Measurements from ENCODE around the gene HEXD.
A peak's percentile ranks its signal among the peaks of the same experiment; 100 is the strongest.
"Not testable (repeated sequence)": the region's sequence is repeated elsewhere in the genome, so short reads cannot be mapped to it uniquely, and the experiment has no call there.

HEXD gene

GRCh38 chr17:82458179-82458884 lies 40.2 kb downstream of the HEXD start, which contains the start of gene NARF:
Gene NARF, plus strand, starts transcription at chr17:82458741. Its CDS starts 63 bp downstream, at chr17:82458804.
- peak; percentile 99 for DNase-seq (ENCODE audit: low spot score)

- DNase-seq (ENCODE audit: low spot score) = peak; percentile 17
Observed at GRCh38 chr17:82458885-82459424, 40.8 kb downstream of the HEXD start.

DNA sequence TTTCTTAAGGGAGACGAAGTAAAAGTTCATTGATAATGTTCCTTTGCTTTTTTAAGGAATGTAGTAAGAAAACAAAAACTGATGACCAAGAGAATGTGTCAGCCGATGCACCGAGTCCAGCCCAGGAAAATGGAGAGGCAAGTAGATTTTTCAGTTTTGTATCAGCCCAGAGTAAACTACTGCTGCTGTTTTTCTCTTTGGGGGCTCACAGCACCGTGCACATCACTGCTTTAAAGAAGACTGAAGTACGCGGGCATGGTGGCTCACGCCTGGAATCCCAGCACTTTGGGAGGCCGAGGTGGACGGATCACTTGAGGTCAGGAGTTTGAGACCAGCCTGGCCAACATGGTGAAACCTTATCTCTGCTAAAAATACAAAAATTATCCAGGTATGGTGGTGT lies 41.8 kb downstream of the HEXD start:
- DNase-seq (ENCODE audit: low spot score) = not testable (repeated sequence)

DNA sequence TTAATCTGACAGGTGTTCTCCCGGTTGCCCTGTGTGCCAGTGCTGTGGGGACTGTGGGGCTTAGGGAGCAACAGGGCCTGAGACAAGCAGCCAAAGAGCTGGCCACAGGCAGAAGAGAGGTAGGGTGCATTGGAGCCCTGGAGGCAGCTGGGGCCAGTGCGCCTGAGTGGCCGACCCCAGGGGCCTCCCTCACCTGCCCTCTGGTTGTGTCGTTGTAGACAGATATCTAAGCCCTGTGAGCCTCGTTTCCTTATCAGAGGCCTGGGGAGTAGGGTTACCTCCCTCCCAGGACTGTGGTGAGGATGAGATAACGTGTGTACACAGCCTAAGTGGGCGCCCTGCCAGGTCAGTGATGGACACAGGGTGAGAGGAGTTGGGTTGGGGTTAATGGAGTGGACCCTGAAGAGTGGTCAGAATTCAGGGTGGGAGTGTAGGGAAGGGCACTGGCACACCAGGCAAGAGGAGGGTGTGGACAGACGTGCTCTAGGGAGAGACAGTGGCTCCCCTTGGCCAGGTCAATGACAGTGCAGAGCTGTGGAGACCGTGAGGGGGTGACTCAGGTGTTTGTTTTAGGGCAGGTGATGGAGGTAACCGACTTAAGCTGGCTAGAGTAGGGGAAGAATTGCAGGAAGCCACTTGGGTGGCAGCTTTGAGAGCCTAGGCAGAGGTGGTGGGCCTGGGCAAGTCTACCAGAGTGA lies 43.8 kb downstream of the HEXD start:
- no peak for DNase-seq (ENCODE audit: low spot score)

GRCh38 chr17:82463391-82463790 lies 45.2 kb downstream of the HEXD start:
- DNase-seq (ENCODE audit: low spot score) = no peak

GRCh38 chr17:82463925-82464566 lies 45.9 kb downstream of the HEXD start:
- DNase-seq (ENCODE audit: low spot score) = no peak

- no peak for DNase-seq (ENCODE audit: low spot score)
Observed at GRCh38 chr17:82464567-82464929, 46.4 kb downstream of the HEXD start.

GRCh38 chr17:82465023-82465603 lies 47.0 kb downstream of the HEXD start:
- no peak for DNase-seq (ENCODE audit: low spot score)

DNA sequence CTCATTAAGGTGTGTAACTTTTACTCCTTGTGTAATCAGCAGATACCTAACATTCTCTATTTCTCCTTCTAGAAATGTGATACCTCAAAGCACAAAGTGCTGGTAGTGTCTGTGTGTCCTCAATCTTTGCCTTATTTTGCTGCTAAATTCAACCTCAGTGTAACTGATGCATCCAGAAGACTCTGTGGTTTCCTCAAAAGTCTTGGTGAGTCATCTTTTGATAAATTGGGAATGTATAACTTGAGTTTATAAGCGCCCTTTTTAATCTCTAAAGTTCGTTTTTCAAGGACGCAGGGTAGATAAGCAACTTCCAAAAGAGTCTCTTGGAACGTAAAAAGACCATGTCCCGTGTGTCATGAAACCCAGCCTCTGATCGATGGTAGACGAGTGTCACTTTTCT lies 50.5 kb downstream of the HEXD start:
- no peak for DNase-seq (ENCODE audit: low spot score)

- no peak for DNase-seq (ENCODE audit: low spot score)
Observed at GRCh38 chr17:82470065-82470464, 51.9 kb downstream of the HEXD start.

- DNase-seq (ENCODE audit: low spot score) = no peak
Observed at GRCh38 chr17:82474223-82475010, 56.3 kb downstream of the HEXD start.

GRCh38 chr17:82475458-82475857 lies 57.3 kb downstream of the HEXD start:
- DNase-seq (ENCODE audit: low spot score) = no peak

- DNase-seq (ENCODE audit: low spot score) = no peak
Observed at GRCh38 chr17:82477934-82478333, 59.8 kb downstream of the HEXD start.

- DNase-seq (ENCODE audit: low spot score) = no peak
Observed at GRCh38 chr17:82479602-82480001, 61.5 kb downstream of the HEXD start.

- DNase-seq (ENCODE audit: low spot score) = no peak
Observed at GRCh38 chr17:82480318-82480717, 62.2 kb downstream of the HEXD start.

GRCh38 chr17:82483204-82483660 lies 65.1 kb downstream of the HEXD start:
- DNase-seq (ENCODE audit: low spot score) = no peak

DNA sequence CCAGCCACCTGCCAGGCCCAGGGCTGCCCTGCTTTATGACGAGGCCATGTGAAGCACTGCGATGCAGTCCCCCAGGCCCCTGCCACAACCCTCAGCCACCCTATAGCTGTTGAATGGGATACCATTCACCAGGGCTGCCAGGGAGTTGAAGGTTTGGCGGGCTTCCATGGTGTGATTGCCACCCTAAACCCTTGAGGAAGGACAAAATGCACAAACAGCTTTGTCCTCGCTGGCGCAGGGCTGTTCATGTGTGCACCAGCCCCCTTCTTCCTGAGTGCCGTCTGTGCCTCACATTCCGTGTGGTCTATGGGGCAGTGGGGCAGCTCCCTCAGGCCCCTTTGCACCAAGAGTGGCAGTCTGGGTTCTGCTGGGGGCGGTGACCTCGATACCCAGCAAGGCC lies 65.7 kb downstream of the HEXD start:
- no peak for DNase-seq (ENCODE audit: low spot score)

GRCh38 chr17:82486231-82487094 lies 68.3 kb downstream of the HEXD start:
- DNase-seq (ENCODE audit: low spot score) = no peak

DNA sequence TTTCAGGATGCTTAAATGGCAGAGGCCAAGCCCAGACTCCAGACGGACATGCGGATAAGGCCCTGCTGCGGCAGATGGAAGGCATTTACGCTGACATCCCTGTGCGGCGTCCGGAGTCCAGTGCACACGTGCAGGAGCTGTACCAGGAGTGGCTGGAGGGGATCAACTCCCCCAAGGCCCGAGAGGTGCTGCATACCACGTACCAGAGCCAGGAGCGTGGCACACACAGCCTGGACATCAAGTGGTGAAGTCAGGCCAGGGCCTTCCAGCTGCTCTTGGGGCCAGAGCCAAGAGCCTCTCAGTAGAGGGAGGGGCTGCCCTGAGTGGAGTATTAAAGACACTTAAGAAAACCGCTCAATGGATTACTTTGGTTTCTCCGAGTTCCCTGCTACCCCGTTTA lies 69.8 kb downstream of the HEXD start:
- no peak for DNase-seq (ENCODE audit: low spot score)

GRCh38 chr17:82489117-82489516 lies 71.0 kb downstream of the HEXD start:
- DNase-seq (ENCODE audit: low spot score) = peak; percentile 81

Measured in AG08395 (cell line).